ENCODE data around the gene ANP32B. TPM values are rescaled to one million over a fixed set of nuclear protein-coding genes. Genes with fewer than 3 reads are reported as not detected.
"Not testable (repeated sequence)": the region's sequence is repeated elsewhere in the genome, so short reads cannot be mapped to it uniquely, and the experiment has no call there.

ANP32B gene
- total RNA-seq, 1 experiment from 2014 or later, result 10.1 TPM

GRCh38 chr9:97990259-97990658 lies 7.1 kb downstream of the ANP32B start:
- peak; percentile 54 to 64 for DNase-seq (ENCODE audit: low read depth in 1 of 2, low spot score in 2 of 2)
- peak overlapping the region; percentile 19 for H3K27ac ChIP-seq
- H3K4me3 ChIP-seq, result no peak overlapping the region
- H3K36me3 ChIP-seq, result peaks cover 21% of the 10 kb centered on the region
- H3K4me1 ChIP-seq (replicated peaks), result peaks cover 18% of the 10 kb centered on the region
- H3K9me3 ChIP-seq (replicated peaks), result no peaks in the 10 kb centered on the region
- no peaks in the 10 kb centered on the region for H3K27me3 ChIP-seq (replicated peaks)

DNA sequence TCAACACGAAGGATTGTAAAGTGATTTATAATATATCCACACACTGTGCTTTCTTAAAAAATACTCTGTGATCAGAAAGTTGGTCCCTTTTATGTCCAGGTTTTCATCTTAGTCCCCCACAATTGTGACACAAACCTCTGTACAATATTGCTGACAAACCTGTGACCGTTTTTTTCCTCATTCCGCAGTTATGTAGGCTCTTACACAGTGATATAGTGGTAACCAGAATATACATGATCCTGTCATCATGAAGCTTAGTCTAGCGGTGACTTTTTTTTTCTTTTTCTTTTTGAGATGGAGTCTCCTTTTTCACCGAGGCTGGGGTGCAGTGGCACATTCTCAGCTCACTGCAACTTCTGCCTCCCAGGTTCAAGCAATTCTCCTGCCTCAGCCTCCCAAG lies 8.7 kb downstream of the ANP32B start:
- Histone ChIP-seq H3K27me3 (replicated peaks) (no peaks in the 10 kb centered on the region), H3K9me3 (replicated peaks) (no peaks in the 10 kb centered on the region), H3K4me1 (replicated peaks) (peaks cover 15% of the 10 kb centered on the region), H3K27ac (no peak overlapping the region), H3K4me3 (no peak overlapping the region), H3K36me3 (peaks cover 27% of the 10 kb centered on the region)
- no peak for DNase-seq (ENCODE audit: low read depth in 1 of 2, low spot score in 2 of 2)

DNA sequence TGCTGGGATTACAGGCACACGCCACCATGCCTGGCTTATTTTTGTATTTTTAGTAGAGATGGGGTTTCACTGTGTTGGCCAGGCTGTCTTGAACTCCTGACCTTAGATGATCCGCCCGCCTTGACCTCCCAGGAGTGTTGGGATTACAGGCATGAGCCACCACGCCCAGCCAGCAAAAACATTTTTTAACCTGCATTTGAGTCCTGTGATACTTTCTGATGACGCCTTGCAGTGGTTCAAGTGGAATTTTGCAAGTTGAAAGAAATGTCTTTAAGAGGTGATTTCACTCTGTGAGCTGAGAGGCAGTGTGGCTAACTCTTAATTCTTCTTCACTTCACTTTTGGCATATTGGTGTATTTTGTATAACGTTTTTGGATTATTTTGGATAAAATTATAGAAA lies 9.1 kb downstream of the ANP32B start:
- Histone ChIP-seq H3K4me3 (no peak overlapping the region), H3K36me3 (peaks cover 31% of the 10 kb centered on the region), H3K9me3 (replicated peaks) (no peaks in the 10 kb centered on the region), H3K27ac (no peak overlapping the region), H3K4me1 (replicated peaks) (peaks cover 15% of the 10 kb centered on the region), H3K27me3 (replicated peaks) (no peaks in the 10 kb centered on the region)
- no peak for DNase-seq (ENCODE audit: low read depth in 1 of 2, low spot score in 2 of 2)

DNA sequence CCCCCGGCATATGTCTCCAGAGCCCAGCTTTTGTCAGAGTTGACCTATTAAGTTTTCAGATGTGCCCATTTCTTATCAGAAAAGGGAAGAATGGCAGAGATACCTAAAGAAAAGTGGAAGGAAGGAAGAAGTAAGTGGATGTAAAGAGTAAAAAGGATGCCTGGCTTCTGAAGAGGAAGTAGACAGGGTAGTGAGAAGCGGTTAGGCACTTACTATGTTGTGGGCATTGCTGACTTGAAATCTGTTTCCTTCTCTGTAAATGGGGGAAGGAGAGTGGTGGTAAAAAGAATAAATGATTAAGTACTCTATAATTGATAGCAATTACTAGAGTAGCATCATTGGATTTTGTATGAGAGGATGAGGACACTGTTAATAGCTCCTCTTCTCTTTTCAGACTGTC lies 9.9 kb downstream of the ANP32B start:
- Histone ChIP-seq H3K9me3 (replicated peaks) (no peaks in the 10 kb centered on the region), H3K4me1 (replicated peaks) (peaks cover 15% of the 10 kb centered on the region), H3K36me3 (peaks cover 39% of the 10 kb centered on the region), H3K27ac (no peak overlapping the region), H3K27me3 (replicated peaks) (no peaks in the 10 kb centered on the region), H3K4me3 (no peak overlapping the region)
- DNase-seq (ENCODE audit: low read depth in 1 of 2, low spot score in 2 of 2), result no peak

GRCh38 chr9:97994703-97995102 lies 11.6 kb downstream of the ANP32B start:
- Histone ChIP-seq H3K4me1 (replicated peaks) (peaks cover 12% of the 10 kb centered on the region), H3K9me3 (replicated peaks) (no peaks in the 10 kb centered on the region), H3K4me3 (no peak overlapping the region), H3K27ac (no peak overlapping the region), H3K36me3 (peaks cover 52% of the 10 kb centered on the region), H3K27me3 (replicated peaks) (no peaks in the 10 kb centered on the region)
- no peak for DNase-seq (ENCODE audit: low read depth in 1 of 2, low spot score in 2 of 2)

DNA sequence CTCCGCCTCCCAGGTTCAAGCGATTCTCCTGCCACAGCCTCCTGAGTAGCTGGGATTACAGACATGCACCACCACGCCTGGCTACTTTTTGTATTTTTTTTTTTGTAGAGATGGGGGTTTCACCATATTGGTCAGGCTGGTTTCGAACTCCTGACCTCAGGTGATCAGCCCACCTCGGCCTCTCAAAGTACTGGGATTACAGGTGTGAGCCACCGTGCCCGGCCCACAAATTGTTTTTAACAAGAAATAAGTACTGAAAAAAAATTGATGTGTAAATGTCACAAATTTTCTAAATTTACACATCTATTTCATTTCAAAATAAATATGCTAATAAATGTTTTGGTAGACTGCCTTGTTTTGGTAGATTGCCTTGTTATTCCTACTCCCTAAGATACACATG lies 13.5 kb downstream of the ANP32B start:
- H3K27me3 ChIP-seq (replicated peaks); H3K4me1 ChIP-seq (replicated peaks); H3K4me3 ChIP-seq; DNase-seq (ENCODE audit: low read depth in 1 of 2, low spot score in 2 of 2); H3K27ac ChIP-seq; H3K9me3 ChIP-seq (replicated peaks): not testable (repeated sequence)
- peaks cover 65% of the 10 kb centered on the region for H3K36me3 ChIP-seq

GRCh38 chr9:97997330-97998276 lies 14.5 kb downstream of the ANP32B start:
- Histone ChIP-seq H3K9me3 (replicated peaks) (no peaks in the 10 kb centered on the region), H3K4me3 (no peak overlapping the region), H3K27me3 (replicated peaks) (no peaks in the 10 kb centered on the region), H3K27ac (no peak overlapping the region), H3K4me1 (replicated peaks) (no peaks in the 10 kb centered on the region), H3K36me3 (peaks cover 74% of the 10 kb centered on the region)
- DNase-seq (ENCODE audit: low read depth in 1 of 2, low spot score in 2 of 2), result no peak

DNA sequence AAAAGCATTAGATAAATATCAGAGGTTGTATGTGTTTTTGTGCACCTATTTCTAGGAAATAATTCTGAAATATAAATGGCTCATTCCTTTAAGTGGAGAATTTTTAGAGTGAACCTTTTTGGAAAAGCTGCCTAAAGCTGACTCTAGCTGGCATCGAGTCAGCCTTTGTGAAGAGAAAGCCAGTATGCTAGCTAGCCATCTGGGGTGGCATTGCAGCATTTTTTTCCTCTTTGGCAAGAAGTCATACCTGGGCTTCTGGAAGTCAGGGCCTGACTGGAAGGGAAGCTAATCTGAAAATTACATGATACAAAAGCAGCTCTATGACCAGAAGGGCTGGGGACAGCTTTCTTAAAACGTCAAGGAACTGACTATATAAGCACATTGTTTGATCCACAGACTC lies 19.7 kb downstream of the ANP32B start:
- no peak for DNase-seq (ENCODE audit: low read depth in 1 of 2, low spot score in 2 of 2)
- H3K36me3 ChIP-seq, result peaks cover 90% of the 10 kb centered on the region
- no peak overlapping the region for H3K27ac ChIP-seq
- H3K27me3 ChIP-seq (replicated peaks), result no peaks in the 10 kb centered on the region
- no peaks in the 10 kb centered on the region for H3K9me3 ChIP-seq (replicated peaks)
- no peak overlapping the region for H3K4me3 ChIP-seq
- H3K4me1 ChIP-seq (replicated peaks), result no peaks in the 10 kb centered on the region

GRCh38 chr9:98006127-98006796 lies 23.1 kb downstream of the ANP32B start:
- Histone ChIP-seq H3K27me3 (replicated peaks) (no peaks in the 10 kb centered on the region), H3K4me1 (replicated peaks) (no peaks in the 10 kb centered on the region), H3K36me3 (peaks cover 100% of the 10 kb centered on the region), H3K27ac (no peak overlapping the region), H3K9me3 (replicated peaks) (no peaks in the 10 kb centered on the region), H3K4me3 (no peak overlapping the region)
- DNase-seq (ENCODE audit: low read depth in 1 of 2, low spot score in 2 of 2), result no peak

- no peak for DNase-seq (ENCODE audit: low read depth in 1 of 2, low spot score in 2 of 2)
- Histone ChIP-seq H3K4me1 (replicated peaks) (no peaks in the 10 kb centered on the region), H3K27me3 (replicated peaks) (no peaks in the 10 kb centered on the region), H3K4me3 (no peak overlapping the region), H3K9me3 (replicated peaks) (no peaks in the 10 kb centered on the region), H3K27ac (no peak overlapping the region), H3K36me3 (peaks cover 99% of the 10 kb centered on the region)
Observed at GRCh38 chr9:98007251-98007928, 24.2 kb downstream of the ANP32B start.

- peaks cover 99% of the 10 kb centered on the region for H3K36me3 ChIP-seq
- H3K4me1 ChIP-seq (replicated peaks), result no peaks in the 10 kb centered on the region
- no peaks in the 10 kb centered on the region for H3K9me3 ChIP-seq (replicated peaks)
- H3K4me3 ChIP-seq, result no peak overlapping the region
- no peaks in the 10 kb centered on the region for H3K27me3 ChIP-seq (replicated peaks)
- H3K27ac ChIP-seq, result no peak overlapping the region
- DNase-seq (ENCODE audit: low read depth in 1 of 2, low spot score in 2 of 2), result no peak
Observed at GRCh38 chr9:98008764-98009163, 25.6 kb downstream of the ANP32B start.

DNA sequence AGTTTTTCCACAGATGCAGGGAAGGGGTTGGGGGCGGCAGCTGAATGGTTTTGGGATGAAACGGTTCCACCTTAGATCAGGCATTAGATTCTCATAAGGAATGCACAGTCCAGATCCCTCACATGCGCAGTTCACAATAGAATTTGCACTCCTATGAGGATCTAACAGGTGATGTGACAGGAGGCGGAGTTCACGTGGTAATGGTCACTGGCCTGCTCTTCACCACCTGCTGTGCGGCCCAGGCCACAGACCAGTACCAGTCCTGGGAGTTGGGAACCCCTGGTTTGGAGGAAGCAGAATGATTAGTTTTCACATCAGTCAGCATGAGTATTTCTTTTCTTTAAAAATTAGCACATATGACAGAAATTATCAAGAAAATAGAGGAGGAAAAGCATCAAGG lies 26.3 kb downstream of the ANP32B start:
- H3K27me3 ChIP-seq (replicated peaks), result no peaks in the 10 kb centered on the region
- H3K27ac ChIP-seq, result no peak overlapping the region
- no peaks in the 10 kb centered on the region for H3K9me3 ChIP-seq (replicated peaks)
- peaks cover 99% of the 10 kb centered on the region for H3K36me3 ChIP-seq
- DNase-seq (ENCODE audit: low read depth in 1 of 2, low spot score in 2 of 2), result no peak
- H3K4me1 ChIP-seq (replicated peaks), result no peaks in the 10 kb centered on the region
- H3K4me3 ChIP-seq, result no peak overlapping the region

GRCh38 chr9:98009936-98010335 lies 26.8 kb downstream of the ANP32B start:
- H3K4me3 ChIP-seq, result no peak overlapping the region
- H3K27ac ChIP-seq, result no peak overlapping the region
- no peak for DNase-seq (ENCODE audit: low read depth in 1 of 2, low spot score in 2 of 2)
- H3K4me1 ChIP-seq (replicated peaks), result no peaks in the 10 kb centered on the region
- peaks cover 99% of the 10 kb centered on the region for H3K36me3 ChIP-seq
- H3K9me3 ChIP-seq (replicated peaks), result no peaks in the 10 kb centered on the region
- H3K27me3 ChIP-seq (replicated peaks), result no peaks in the 10 kb centered on the region

- no peaks in the 10 kb centered on the region for H3K9me3 ChIP-seq (replicated peaks)
- H3K27ac ChIP-seq, result no peak overlapping the region
- no peaks in the 10 kb centered on the region for H3K4me1 ChIP-seq (replicated peaks)
- peaks cover 97% of the 10 kb centered on the region for H3K36me3 ChIP-seq
- no peak overlapping the region for H3K4me3 ChIP-seq
- DNase-seq (ENCODE audit: low read depth in 1 of 2, low spot score in 2 of 2), result no peak
- no peaks in the 10 kb centered on the region for H3K27me3 ChIP-seq (replicated peaks)
Observed at GRCh38 chr9:98010445-98010844, 27.3 kb downstream of the ANP32B start.

All from SJSA1 (cell line).